ENCODE results near the gene CMIP.
A peak's percentile ranks its signal among the peaks of the same experiment; 100 is the strongest.

CMIP gene

DNA sequence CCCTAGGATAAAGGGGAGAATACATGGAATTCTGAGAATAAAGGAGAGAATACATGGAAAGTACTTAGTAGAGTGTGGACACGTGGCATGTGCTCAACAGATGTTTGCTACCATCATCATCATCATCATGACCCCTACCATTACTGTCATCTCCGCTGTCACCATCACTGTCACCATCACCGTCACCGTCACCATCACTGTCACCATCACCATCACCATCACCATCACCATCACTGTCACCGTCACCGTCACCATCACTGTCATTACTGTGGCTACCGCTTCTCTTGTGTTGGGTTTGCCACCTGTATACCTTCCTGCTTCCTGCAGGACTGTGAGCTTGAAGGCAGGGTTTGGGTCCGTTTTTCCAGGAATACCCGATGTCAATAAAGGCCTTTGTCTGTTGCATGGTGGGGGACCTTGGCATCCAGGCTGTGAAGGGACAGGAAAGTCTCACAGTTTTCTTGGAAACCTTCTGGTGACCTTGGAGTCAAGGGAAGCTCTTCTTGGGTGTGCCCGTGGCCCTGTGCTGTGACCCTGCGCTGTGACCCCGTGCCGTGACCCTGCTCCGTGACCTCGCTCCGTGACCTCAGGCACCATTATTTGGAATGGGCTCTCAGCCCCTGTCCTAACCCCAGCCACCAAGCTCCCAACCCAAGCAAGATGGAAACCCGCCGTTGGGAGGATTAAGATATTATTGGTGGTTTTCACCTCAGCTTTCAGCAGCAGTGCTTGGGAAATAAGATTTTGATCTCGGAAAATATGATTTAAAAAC is 14.4 kb downstream of the CMIP start:
- Histone ChIP-seq H3K27me3 (no peaks in the 10 kb centered on the region), H3K4me1 (ENCODE audit: control insufficient read depth in 1 of 2, insufficient read depth in 1 of 2, low read depth in 1 of 2, low read length in 1 of 2) (peaks cover 84 to 99% of the 10 kb centered on the region in 2 experiments), H3K36me3 (peaks cover 18% of the 10 kb centered on the region), H3K9me3 (no peaks in the 10 kb centered on the region), H3K4me3 (ENCODE audit: low read depth in 1 of 2, low read length in 1 of 2) (no peak overlapping the region), H3K27ac (peak overlapping the region; percentile 87)
- no peak for TF ChIP-seq CTCF (IDR thresholded peaks at IDR 0.05)

GRCh38 chr16:81460075-81460474 is 15.5 kb downstream of the CMIP start:
- Histone ChIP-seq H3K9me3 (no peaks in the 10 kb centered on the region), H3K4me3 (ENCODE audit: low read depth in 1 of 2, low read length in 1 of 2) (no peak overlapping the region), H3K27me3 (no peaks in the 10 kb centered on the region), H3K27ac (peak overlapping the region; percentile 87), H3K36me3 (peaks cover 18% of the 10 kb centered on the region), H3K4me1 (ENCODE audit: control insufficient read depth in 1 of 2, insufficient read depth in 1 of 2, low read depth in 1 of 2, low read length in 1 of 2) (peaks cover 86 to 99% of the 10 kb centered on the region in 2 experiments)
- no peak for TF ChIP-seq CTCF (IDR thresholded peaks at IDR 0.05)

GRCh38 chr16:81461243-81461642 is 16.6 kb downstream of the CMIP start:
- peaks cover 18% of the 10 kb centered on the region for H3K36me3 ChIP-seq
- H3K4me3 ChIP-seq (ENCODE audit: low read depth in 1 of 2, low read length in 1 of 2): peak overlapping the region; percentile 1 to 47
- no peaks in the 10 kb centered on the region for H3K27me3 ChIP-seq
- H3K9me3 ChIP-seq: no peaks in the 10 kb centered on the region
- H3K4me1 ChIP-seq (ENCODE audit: control insufficient read depth in 1 of 2, insufficient read depth in 1 of 2, low read depth in 1 of 2, low read length in 1 of 2): peaks cover 86 to 99% of the 10 kb centered on the region in 2 experiments
- peak overlapping the region; percentile 87 for H3K27ac ChIP-seq
- no peak for TF ChIP-seq CTCF (IDR thresholded peaks at IDR 0.05)

DNA sequence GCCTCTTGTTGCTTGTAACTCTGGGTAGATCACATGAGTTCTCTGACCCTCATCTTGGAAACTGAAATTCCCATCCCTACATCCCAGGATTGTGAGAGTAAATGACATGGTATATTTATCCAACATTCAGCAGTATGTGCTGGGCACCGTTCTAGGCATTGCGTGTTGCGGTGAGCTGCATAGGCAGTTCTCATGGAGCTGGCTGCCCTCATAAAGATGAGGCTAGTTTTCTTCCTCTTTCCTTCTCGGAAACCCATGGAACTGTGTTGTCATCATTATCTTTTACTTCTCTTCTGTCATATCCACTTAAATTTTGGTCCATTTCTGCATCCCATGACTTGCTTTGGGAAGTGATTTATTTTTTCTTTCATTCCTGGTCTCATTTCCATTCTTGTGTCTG is 17.2 kb downstream of the CMIP start:
- Histone ChIP-seq H3K27me3 (no peaks in the 10 kb centered on the region), H3K27ac (peak overlapping the region; percentile 87), H3K4me3 (ENCODE audit: low read depth in 1 of 2, low read length in 1 of 2) (peak overlapping the region; percentile 1 to 47), H3K4me1 (ENCODE audit: control insufficient read depth in 1 of 2, insufficient read depth in 1 of 2, low read depth in 1 of 2, low read length in 1 of 2) (peaks cover 86 to 99% of the 10 kb centered on the region in 2 experiments), H3K9me3 (no peaks in the 10 kb centered on the region), H3K36me3 (peaks cover 12% of the 10 kb centered on the region)
- no peak for TF ChIP-seq CTCF (IDR thresholded peaks at IDR 0.05)

DNA sequence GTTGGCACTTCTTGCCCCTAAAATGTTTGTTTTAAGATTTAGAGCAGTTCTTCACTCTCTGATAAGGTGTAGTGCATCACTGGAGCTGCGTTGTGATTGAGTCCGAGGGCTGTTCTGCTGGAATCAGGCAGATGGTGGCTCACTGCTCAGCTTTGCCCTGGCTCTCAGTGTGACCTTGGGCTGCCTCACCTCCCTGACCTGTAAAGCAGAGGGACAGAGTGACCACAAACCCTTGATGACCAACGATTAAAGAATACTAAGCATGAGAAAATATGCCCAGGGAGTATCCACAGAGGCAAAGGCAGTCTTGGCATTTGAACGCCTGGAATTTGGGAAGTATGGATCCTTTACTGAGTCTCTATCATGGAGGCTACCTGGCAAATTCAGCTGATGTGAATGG is 18.1 kb downstream of the CMIP start:
- no peaks in the 10 kb centered on the region for H3K27me3 ChIP-seq
- peaks cover 7% of the 10 kb centered on the region for H3K36me3 ChIP-seq
- peak overlapping the region; percentile 87 for H3K27ac ChIP-seq
- H3K4me1 ChIP-seq (ENCODE audit: control insufficient read depth in 1 of 2, insufficient read depth in 1 of 2, low read depth in 1 of 2, low read length in 1 of 2): peaks cover 86 to 99% of the 10 kb centered on the region in 2 experiments
- no peaks in the 10 kb centered on the region for H3K9me3 ChIP-seq
- no peak overlapping the region for H3K4me3 ChIP-seq (ENCODE audit: low read depth in 1 of 2, low read length in 1 of 2)
- no peak for TF ChIP-seq CTCF (IDR thresholded peaks at IDR 0.05)
